Mesendoderm (in vitro differentiated cells): ENCODE measurements around the gene CHID1.

Experiments
- DNase-seq: peaks from one replicate; pipeline ENCODE4 v3.0.0; 2013
- H2AK5ac ChIP-seq: 2 replicates; pipeline ENCODE4 v1.6.1; 2013; ENCODE audit warnings: low read length, inconsistent platforms
- H2BK120ac ChIP-seq: 2 replicates; pipeline ENCODE4 v1.6.1; 2013; ENCODE audit warnings: low read depth, mild to moderate bottlenecking, low read length, moderate library complexity, mixed read lengths
- H2BK15ac ChIP-seq: replicated peaks from 2 replicates; pipeline ENCODE4 v1.6.1; 2013; ENCODE audit warnings: low read depth, mild to moderate bottlenecking, moderate library complexity
- H2BK5ac ChIP-seq: 2 replicates; pipeline ENCODE4 v1.6.1; 2013; ENCODE audit warnings: low read length, inconsistent platforms
- H3K18ac ChIP-seq: 2 replicates; pipeline ENCODE4 v1.6.1; 2013; ENCODE audit warnings: mild to moderate bottlenecking, low read length, mixed read lengths
- H3K23ac ChIP-seq: one replicate; pipeline ENCODE4 v1.6.1; 2013; ENCODE audit warnings: low read length
- H3K27ac ChIP-seq: 2 replicates; pipeline ENCODE4 v1.5.1; 2013; ENCODE audit warnings: low read depth, mild to moderate bottlenecking, inconsistent platforms, low read length, moderate library complexity
- H3K27me3 ChIP-seq: 2 replicates; pipeline ENCODE4 v1.6.1; 2013; ENCODE audit warnings: low read length, control low read depth, mild to moderate bottlenecking, inconsistent platforms; ENCODE audit not compliant: insufficient read depth, poor library complexity
- H3K36me3 ChIP-seq: 2 replicates; pipeline ENCODE4 v1.6.1; 2013; ENCODE audit warnings: low read length, inconsistent platforms; ENCODE audit not compliant: control insufficient read depth, insufficient read depth
- H3K4ac ChIP-seq: one replicate; pipeline ENCODE4 v1.6.1; 2013; ENCODE audit warnings: low read depth, mild to moderate bottlenecking, low read length, moderate library complexity
- H3K4me1 ChIP-seq: 2 replicates; pipeline ENCODE4 v1.6.1; 2013; ENCODE audit warnings: low read depth, low read length, inconsistent platforms; ENCODE audit not compliant: control insufficient read depth
- H3K4me2 ChIP-seq: 2 replicates; pipeline ENCODE4 v1.6.1; 2013; ENCODE audit warnings: low read length
- H3K4me3 ChIP-seq: 2 replicates; pipeline ENCODE4 v1.5.1; 2013; ENCODE audit warnings: mild to moderate bottlenecking, low read length
- H3K56ac ChIP-seq: one replicate; pipeline ENCODE4 v1.6.1; 2013; ENCODE audit warnings: low read length
- H3K79me1 ChIP-seq: 2 replicates; pipeline ENCODE4 v1.6.1; 2013; ENCODE audit warnings: low read length, inconsistent platforms
- H3K79me2 ChIP-seq: 2 replicates; pipeline ENCODE4 v1.6.1; 2013; ENCODE audit warnings: mild to moderate bottlenecking, low read length; ENCODE audit not compliant: control insufficient read depth, insufficient read depth
- H3K9ac ChIP-seq: 2 replicates; pipeline ENCODE4 v1.6.1; 2013; ENCODE audit warnings: low read length, inconsistent platforms
- H4K5ac ChIP-seq: one replicate; pipeline ENCODE4 v1.6.1; 2013; ENCODE audit warnings: low read length
- H4K8ac ChIP-seq: one replicate; pipeline ENCODE4 v1.6.1; 2013; ENCODE audit warnings: low read depth, mild to moderate bottlenecking, control low read depth, low read length, moderate library complexity
- WGBS: extraction: QIAGEN DNeasy Blood & Tissue Kit; methylation state at CpG from one replicate; pipeline ENCODE4 v1.1.7; 2013; ENCODE audit warnings: low lambda C conversion rate, missing lambda C conversion rate; ENCODE audit not compliant: insufficient coverage; ENCODE audit errors: extremely low coverage; 5-methylcytosine and 5-hydroxymethylcytosine counted together

Gene CHID1

GRCh38 chr11:832529-833113 lies 78.0 kb downstream of the CHID1 start, which contains the start of gene CD151:
Gene CD151, plus strand, starts transcription at chr11:832952. Its CDS starts 3,118 bp downstream, at chr11:836070.
- DNase-seq: peak; percentile 79
- Histone ChIP-seq H3K18ac (peak within 1 kb of the TSS; percentile 62), H3K79me2 (no peaks in the 10 kb centered on the region), H2BK120ac (no peak within 1 kb of the TSS), H3K56ac (peak within 1 kb of the TSS; percentile 94), H3K4me2 (peak within 1 kb of the TSS; percentile 77), H3K9ac (peak within 1 kb of the TSS; percentile 78), H3K4me1 (peaks cover 11% of the 10 kb centered on the region), H3K79me1 (peaks cover 2% of the 10 kb centered on the region), H2AK5ac (peak within 1 kb of the TSS; percentile 11), H3K4ac (peak within 1 kb of the TSS; percentile 18), H2BK15ac (no peak within 1 kb of the TSS), H3K23ac (peak within 1 kb of the TSS; percentile 89), H4K5ac (no peak within 1 kb of the TSS), H3K27me3 (peaks cover 3% of the 10 kb centered on the region), H3K36me3 (peaks cover 2% of the 10 kb centered on the region), H2BK5ac (no peak within 1 kb of the TSS), H3K4me3 (peak within 1 kb of the TSS; percentile 71), H4K8ac (no peak within 1 kb of the TSS), H3K27ac (peak within 1 kb of the TSS; percentile 50)
- no CpG with 5 or more reads among the region's 67 CpGs for WGBS

DNA sequence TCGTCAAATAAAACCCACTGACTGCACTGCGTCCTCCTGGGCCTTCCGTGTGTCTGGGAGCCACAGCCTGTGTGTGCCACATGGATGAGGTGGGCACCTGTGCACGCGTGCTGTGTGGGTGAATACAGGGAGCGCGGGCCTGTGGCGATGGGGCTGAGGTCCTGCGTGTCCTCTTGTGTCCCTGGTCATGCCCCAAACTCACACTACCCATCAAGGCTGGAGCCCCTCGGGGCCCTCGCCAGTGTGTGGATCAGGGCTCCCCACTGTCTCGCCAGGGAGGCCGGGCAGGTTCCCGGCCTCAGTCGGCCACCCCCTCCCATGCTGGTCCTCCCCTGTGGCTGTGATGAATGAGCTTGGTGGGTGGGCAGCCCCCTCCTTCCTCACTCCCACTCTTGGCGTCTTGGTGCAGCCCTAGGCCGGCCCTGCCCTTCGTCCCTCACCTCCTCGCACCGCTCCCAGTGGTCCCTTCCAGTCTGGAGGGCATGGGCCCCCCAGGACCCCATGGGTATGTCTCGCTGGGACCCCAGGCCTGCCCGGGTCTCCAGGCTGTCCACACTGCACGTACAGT lies 78.6 kb downstream of the CHID1 start:
- no CpG with 5 or more reads among the region's 23 CpGs for WGBS
- H2BK15ac ChIP-seq: no peak overlapping the region
- no peak overlapping the region for H2BK5ac ChIP-seq
- H3K79me1 ChIP-seq: peaks cover 2% of the 10 kb centered on the region
- DNase-seq: no peak
- H3K56ac ChIP-seq: peak overlapping the region; percentile 94
- no peaks in the 10 kb centered on the region for H3K36me3 ChIP-seq
- peak overlapping the region; percentile 46 for H3K4me2 ChIP-seq
- H4K8ac ChIP-seq: no peak overlapping the region
- H4K5ac ChIP-seq: no peak overlapping the region
- H3K79me2 ChIP-seq: no peaks in the 10 kb centered on the region
- no peak overlapping the region for H3K18ac ChIP-seq
- peaks cover 11% of the 10 kb centered on the region for H3K4me1 ChIP-seq
- peak overlapping the region; percentile 89 for H3K23ac ChIP-seq
- peak overlapping the region; percentile 78 for H3K9ac ChIP-seq
- H3K27ac ChIP-seq: no peak overlapping the region
- no peak overlapping the region for H2AK5ac ChIP-seq
- H3K27me3 ChIP-seq: peaks cover 3% of the 10 kb centered on the region
- H3K4ac ChIP-seq: no peak overlapping the region
- no peak overlapping the region for H2BK120ac ChIP-seq
- peak overlapping the region; percentile 34 for H3K4me3 ChIP-seq

DNA sequence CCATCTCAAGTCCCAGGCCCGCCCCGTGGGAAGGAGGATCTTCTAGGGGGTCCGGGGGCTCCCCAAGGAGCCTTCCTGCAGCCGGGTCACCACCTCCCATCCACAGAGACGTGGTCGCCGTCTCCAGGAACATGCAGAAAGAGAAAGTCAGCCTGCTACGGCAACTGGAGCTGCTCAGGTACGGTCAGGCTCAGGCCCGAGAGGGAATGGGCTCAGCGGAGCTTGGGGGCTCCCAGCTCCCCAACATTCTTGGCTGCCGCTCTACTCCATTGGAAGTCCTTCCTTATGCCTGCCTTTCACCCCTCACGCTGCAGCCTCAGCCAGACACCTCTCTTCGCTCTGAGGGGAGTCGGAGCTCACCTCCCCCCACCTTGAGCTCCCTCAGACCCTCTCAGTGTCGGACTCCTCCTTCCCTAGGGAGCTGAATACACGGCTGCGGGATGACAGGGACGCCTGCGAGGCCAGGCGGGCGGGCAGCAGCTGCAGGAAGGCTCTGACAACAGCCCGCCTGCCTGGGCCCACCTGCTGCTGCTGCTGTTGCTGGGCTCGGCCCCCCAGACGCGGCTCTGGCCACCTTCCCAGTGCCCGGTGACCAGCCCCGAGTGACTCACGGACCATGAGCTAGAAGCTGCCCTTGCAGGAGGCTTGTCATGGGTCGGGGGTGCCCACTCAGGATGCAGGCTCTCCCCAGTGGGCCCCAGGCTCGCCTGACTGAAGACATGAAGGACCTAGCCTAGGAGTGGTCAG lies 79.3 kb downstream of the CHID1 start:
- no peak overlapping the region for H2BK5ac ChIP-seq
- H3K4me2 ChIP-seq: no peak overlapping the region
- H3K9ac ChIP-seq: no peak overlapping the region
- no peak for DNase-seq
- H3K27me3 ChIP-seq: peaks cover 3% of the 10 kb centered on the region
- H4K5ac ChIP-seq: no peak overlapping the region
- H2AK5ac ChIP-seq: no peak overlapping the region
- no peaks in the 10 kb centered on the region for H3K79me2 ChIP-seq
- peaks cover 2% of the 10 kb centered on the region for H3K79me1 ChIP-seq
- no peak overlapping the region for H4K8ac ChIP-seq
- peaks cover 11% of the 10 kb centered on the region for H3K4me1 ChIP-seq
- H3K36me3 ChIP-seq: no peaks in the 10 kb centered on the region
- no peak overlapping the region for H3K27ac ChIP-seq
- H3K23ac ChIP-seq: no peak overlapping the region
- H3K18ac ChIP-seq: no peak overlapping the region
- no peak overlapping the region for H3K4ac ChIP-seq
- no CpG with 5 or more reads among the region's 31 CpGs for WGBS
- no peak overlapping the region for H3K4me3 ChIP-seq
- no peak overlapping the region for H3K56ac ChIP-seq
- no peak overlapping the region for H2BK120ac ChIP-seq
- H2BK15ac ChIP-seq: no peak overlapping the region

DNA sequence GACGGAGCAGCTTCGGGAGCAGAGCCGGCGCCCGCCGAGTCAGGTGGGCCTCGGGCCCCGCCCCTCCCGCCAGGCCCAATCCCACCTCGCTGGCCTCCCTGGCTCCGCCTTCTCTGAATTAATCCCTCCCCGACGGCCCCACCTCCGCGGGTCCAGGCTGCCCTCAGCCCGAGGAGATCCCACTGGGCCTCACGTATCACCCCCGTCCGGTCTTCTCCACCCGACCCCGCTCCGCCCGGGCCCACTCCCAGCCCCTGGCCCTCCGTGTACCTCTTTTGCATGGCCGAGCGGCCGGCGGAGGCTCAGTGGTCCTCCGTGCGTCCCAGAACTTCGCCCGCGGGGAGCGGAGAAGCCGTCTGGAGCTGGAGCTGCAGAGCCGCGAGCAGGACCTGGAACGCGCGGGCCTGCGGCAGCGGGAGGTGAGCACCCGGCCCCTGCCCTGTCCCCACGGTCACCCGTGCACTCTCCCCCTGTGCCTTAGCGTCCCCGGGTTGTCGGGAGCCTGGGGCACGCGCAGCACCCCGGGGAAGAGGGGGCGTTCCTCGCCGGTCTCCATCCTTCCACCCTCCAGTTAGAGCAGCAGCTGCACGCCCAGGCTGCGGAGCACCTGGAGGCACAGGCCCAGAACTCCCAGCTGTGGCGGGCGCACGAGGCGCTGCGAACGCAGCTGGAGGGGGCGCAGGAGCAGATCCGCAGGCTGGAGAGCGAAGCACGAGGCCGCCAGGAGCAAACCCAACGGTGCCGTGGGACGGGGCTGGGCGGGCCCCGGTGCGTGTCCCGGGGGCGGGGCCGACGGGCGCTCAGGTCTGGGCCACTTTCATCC lies 80.1 kb downstream of the CHID1 start:
- H3K27ac ChIP-seq: no peak overlapping the region
- no CpG with 5 or more reads among the region's 78 CpGs for WGBS
- H2BK15ac ChIP-seq: no peak overlapping the region
- H3K4ac ChIP-seq: no peak overlapping the region
- DNase-seq: peak; percentile 90
- H3K4me3 ChIP-seq: no peak overlapping the region
- peak overlapping the region; percentile 76 for H3K56ac ChIP-seq
- no peak overlapping the region for H2BK5ac ChIP-seq
- no peak overlapping the region for H4K5ac ChIP-seq
- H2AK5ac ChIP-seq: no peak overlapping the region
- H3K9ac ChIP-seq: peak overlapping the region; percentile 71
- no peaks in the 10 kb centered on the region for H3K36me3 ChIP-seq
- H3K27me3 ChIP-seq: peaks cover 3% of the 10 kb centered on the region
- H3K4me1 ChIP-seq: peaks cover 11% of the 10 kb centered on the region
- peak overlapping the region; percentile 66 for H3K23ac ChIP-seq
- H3K18ac ChIP-seq: no peak overlapping the region
- no peaks in the 10 kb centered on the region for H3K79me2 ChIP-seq
- peaks cover 2% of the 10 kb centered on the region for H3K79me1 ChIP-seq
- no peak overlapping the region for H2BK120ac ChIP-seq
- peak overlapping the region; percentile 80 for H3K4me2 ChIP-seq
- H4K8ac ChIP-seq: no peak overlapping the region

- no CpG with 5 or more reads among the region's 39 CpGs for WGBS
These were observed 80.7 kb downstream of the CHID1 start for GRCh38 chr11:829847-830294.

More at GRCh38 chr11:829847-830294, 80.7 kb downstream of the CHID1 start:
- H3K23ac ChIP-seq: peak overlapping the region; percentile 45
- no peaks in the 10 kb centered on the region for H3K36me3 ChIP-seq
- peaks cover 11% of the 10 kb centered on the region for H3K4me1 ChIP-seq
- peak overlapping the region; percentile 70 for H3K9ac ChIP-seq
- no peak overlapping the region for H3K18ac ChIP-seq
- no peak overlapping the region for H4K8ac ChIP-seq
- no peak overlapping the region for H2AK5ac ChIP-seq
- DNase-seq: peak; percentile 56
- H2BK120ac ChIP-seq: no peak overlapping the region
- peak overlapping the region; percentile 56 for H3K4me2 ChIP-seq
- H2BK5ac ChIP-seq: no peak overlapping the region
- H2BK15ac ChIP-seq: no peak overlapping the region
- H3K4ac ChIP-seq: no peak overlapping the region
- H3K56ac ChIP-seq: peak overlapping the region; percentile 81
- H3K79me2 ChIP-seq: no peaks in the 10 kb centered on the region
- H4K5ac ChIP-seq: no peak overlapping the region
- no peak overlapping the region for H3K4me3 ChIP-seq
- peaks cover 3% of the 10 kb centered on the region for H3K27me3 ChIP-seq
- H3K27ac ChIP-seq: no peak overlapping the region
- peaks cover 2% of the 10 kb centered on the region for H3K79me1 ChIP-seq
